BLaER1 (cell line): ENCODE results near the gene AKAP10.
"Not testable (repeated sequence)": the region's sequence is repeated elsewhere in the genome, so short reads cannot be mapped to it uniquely, and the experiment has no call there.

Source experiments
- H3K27ac ChIP-seq: shearing (Covaris generic); formaldehyde crosslinking; 2 replicates; pipeline ENCODE4 v1.8.1; 2022
- H3K27me3 ChIP-seq: shearing (Covaris generic); formaldehyde crosslinking; 2 replicates; pipeline ENCODE4 v1.8.1; 2022
- H3K36me3 ChIP-seq: shearing (Covaris generic); formaldehyde crosslinking; 2 replicates; pipeline ENCODE4 v1.8.1; 2022
- H3K4me1 ChIP-seq: shearing (Covaris generic); formaldehyde crosslinking; 2 replicates; pipeline ENCODE4 v1.8.1; 2022
- H3K4me2 ChIP-seq: shearing (Covaris generic); formaldehyde crosslinking; 2 replicates; pipeline ENCODE4 v1.8.1; 2022
- H3K4me3 ChIP-seq: shearing (Covaris generic); formaldehyde crosslinking; 2 replicates; pipeline ENCODE4 v1.8.1; 2022
- H3K9ac ChIP-seq: shearing (Covaris generic); formaldehyde crosslinking; 2 replicates; pipeline ENCODE4 v1.8.1; 2022
- H3K9me3 ChIP-seq: shearing (Covaris generic); formaldehyde crosslinking; 2 replicates; pipeline ENCODE4 v1.8.1; 2022
- H4K20me1 ChIP-seq: shearing (Covaris generic); formaldehyde crosslinking; 2 replicates; pipeline ENCODE4 v1.8.1; 2022
- Cebpa-rat ChIP-seq: shearing (Covaris generic); IDR thresholded peaks from 2 replicates; pipeline ENCODE4 v1.8.1; 2022

AKAP10 gene

DNA sequence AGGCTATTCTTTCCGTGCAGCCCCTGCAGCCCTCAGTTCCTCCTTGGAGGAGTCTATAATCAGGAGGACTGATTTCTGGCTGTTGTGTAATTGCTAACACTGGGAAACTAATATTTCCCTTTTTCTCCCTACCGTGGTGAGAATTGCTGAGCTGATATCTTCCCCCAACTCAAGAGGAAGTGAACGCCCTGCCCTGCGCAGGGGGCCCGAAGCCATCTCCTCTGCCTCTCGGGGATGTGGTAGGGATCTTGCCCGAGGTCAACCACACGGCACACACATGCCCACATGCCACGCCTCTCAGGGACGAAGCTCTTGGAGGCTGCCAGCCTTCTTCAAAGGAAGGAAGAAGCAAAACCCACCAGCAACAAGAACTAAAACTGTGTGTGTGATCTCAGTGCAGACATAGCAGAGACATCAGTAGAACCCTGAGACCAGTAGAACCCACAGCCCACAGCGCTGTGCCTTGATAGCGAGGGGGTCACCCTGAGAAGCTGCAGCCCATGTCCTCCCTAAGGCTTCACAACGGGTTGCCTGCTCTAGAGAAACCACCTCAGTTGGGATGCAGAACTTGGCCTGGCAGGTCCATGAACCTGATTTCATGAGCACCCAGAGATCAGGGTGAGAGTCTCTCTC, 101.0 kb downstream of the AKAP10 start:
- TF ChIP-seq Cebpa-rat: no peak
- Histone ChIP-seq H3K27ac (no peak overlapping the region), H3K4me3 (no peak overlapping the region), H3K4me1 (peaks cover 29% of the 10 kb centered on the region), H3K27me3 (no peaks in the 10 kb centered on the region), H3K9ac (no peak overlapping the region), H3K4me2 (peak overlapping the region; percentile 64), H3K36me3 (no peaks in the 10 kb centered on the region), H3K9me3 (no peaks in the 10 kb centered on the region), H4K20me1 (no peaks in the 10 kb centered on the region)

GRCh38 chr17:19874256-19874655, 103.4 kb downstream of the AKAP10 start:
- Histone ChIP-seq H3K4me1 (peaks cover 29% of the 10 kb centered on the region), H3K27ac (no peak overlapping the region), H3K9ac (no peak overlapping the region), H3K4me2 (peak overlapping the region; percentile 33), H4K20me1 (no peaks in the 10 kb centered on the region), H3K4me3 (no peak overlapping the region), H3K27me3 (no peaks in the 10 kb centered on the region), H3K36me3 (no peaks in the 10 kb centered on the region), H3K9me3 (no peaks in the 10 kb centered on the region)
- no peak for TF ChIP-seq Cebpa-rat

DNA sequence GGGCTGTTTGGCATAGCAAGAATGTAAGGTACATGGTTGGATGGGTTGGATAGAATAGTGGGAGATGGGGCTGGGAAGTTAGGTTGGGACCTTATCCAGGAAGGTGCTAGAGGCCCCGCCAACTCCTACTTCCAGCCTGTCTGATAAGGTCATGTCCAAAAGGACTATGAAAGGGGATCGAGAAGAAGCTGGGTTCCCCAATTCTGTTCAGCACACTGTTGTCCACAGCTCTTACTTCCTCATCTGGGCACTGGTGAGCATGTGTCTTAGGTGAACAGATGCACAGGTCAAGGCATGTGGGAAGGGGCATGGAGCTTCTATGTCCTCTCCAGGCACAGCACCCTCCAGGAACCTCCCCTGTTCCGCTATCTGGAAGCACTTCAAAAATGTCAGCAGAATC, 104.3 kb downstream of the AKAP10 start:
- Histone ChIP-seq H3K4me3 (no peak overlapping the region), H3K9me3 (no peaks in the 10 kb centered on the region), H3K4me2 (no peak overlapping the region), H3K36me3 (no peaks in the 10 kb centered on the region), H3K27ac (no peak overlapping the region), H3K9ac (no peak overlapping the region), H3K4me1 (peaks cover 29% of the 10 kb centered on the region), H3K27me3 (peaks cover 2% of the 10 kb centered on the region; the same call in 1 of the 2 replicates), H4K20me1 (no peaks in the 10 kb centered on the region)
- TF ChIP-seq Cebpa-rat: no peak

- H3K4me3 ChIP-seq: peak overlapping the region; percentile 79
- peaks cover 16% of the 10 kb centered on the region for H3K4me1 ChIP-seq
- H3K36me3 ChIP-seq: no peaks in the 10 kb centered on the region
- peaks cover 14% of the 10 kb centered on the region for H3K27me3 ChIP-seq
- H3K9ac ChIP-seq: peak overlapping the region; percentile 83; the same call in 1 of the 2 replicates
- H3K9me3 ChIP-seq: no peaks in the 10 kb centered on the region
- H3K4me2 ChIP-seq: peak overlapping the region; percentile 89
- H4K20me1 ChIP-seq: no peaks in the 10 kb centered on the region
- H3K27ac ChIP-seq: peak overlapping the region; percentile 88
- no peak for TF ChIP-seq Cebpa-rat
Measured at GRCh38 chr17:19868079-19868395, 109.6 kb downstream of the AKAP10 start.

GRCh38 chr17:19867329-19868078, 110.1 kb downstream of the AKAP10 start, which contains the start of gene ULK2:
Gene ULK2, minus strand, starts transcription at chr17:19867936. Its CDS starts 519 bp downstream, at chr17:19867417.
- Histone ChIP-seq H4K20me1 (no peaks in the 10 kb centered on the region), H3K27ac (peak within 1 kb of the TSS; percentile 88), H3K4me1 (peaks cover 16% of the 10 kb centered on the region), H3K9me3 (no peaks in the 10 kb centered on the region), H3K27me3 (peaks cover 14% of the 10 kb centered on the region), H3K4me3 (peak within 1 kb of the TSS; percentile 79), H3K36me3 (no peaks in the 10 kb centered on the region), H3K9ac (peak within 1 kb of the TSS; percentile 83), H3K4me2 (peak within 1 kb of the TSS; percentile 89)
- no peak for TF ChIP-seq Cebpa-rat

DNA sequence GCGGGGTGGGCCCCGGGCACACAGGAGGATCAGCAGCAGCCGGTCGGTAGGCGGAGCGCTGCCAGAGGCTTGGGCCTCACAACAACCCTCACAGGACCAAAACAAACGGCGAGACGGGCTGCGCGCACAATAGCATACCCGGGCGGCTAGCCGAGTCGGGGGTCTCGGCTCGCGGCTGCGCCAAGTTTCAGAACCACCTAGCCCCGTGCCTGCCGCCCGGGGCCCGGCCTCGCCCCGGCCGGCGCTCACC, 110.6 kb downstream of the AKAP10 start:
- Histone ChIP-seq H3K4me1 (peaks cover 16% of the 10 kb centered on the region), H3K27me3 (peaks cover 14% of the 10 kb centered on the region), H4K20me1 (no peaks in the 10 kb centered on the region), H3K9ac (peak overlapping the region; percentile 83), H3K27ac (peak overlapping the region; percentile 88), H3K4me3 (peak overlapping the region; percentile 79), H3K36me3 (no peaks in the 10 kb centered on the region), H3K9me3 (no peaks in the 10 kb centered on the region), H3K4me2 (peak overlapping the region; percentile 89)
- TF ChIP-seq Cebpa-rat: no peak

DNA sequence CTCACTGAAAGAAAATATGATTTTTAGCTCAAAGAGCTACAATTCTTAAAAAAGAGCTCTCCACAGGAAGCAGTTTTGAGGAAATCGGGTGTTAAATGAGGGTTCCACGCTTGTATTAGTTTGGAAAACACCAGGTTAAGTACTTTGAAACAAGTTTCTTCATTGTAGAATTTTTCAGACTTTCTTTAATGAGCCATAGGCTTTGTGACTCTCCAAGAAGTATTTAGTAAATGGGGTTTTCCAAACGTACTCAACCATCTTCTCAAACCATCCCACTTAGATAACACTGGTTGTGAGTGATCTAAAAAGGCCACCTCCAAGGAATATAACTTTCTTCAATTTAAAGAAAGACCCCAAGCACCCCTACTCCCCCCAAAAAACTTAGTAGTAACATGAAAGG, 112.6 kb downstream of the AKAP10 start:
- H3K27me3 ChIP-seq: peaks cover 14% of the 10 kb centered on the region
- no peaks in the 10 kb centered on the region for H3K9me3 ChIP-seq
- H3K27ac ChIP-seq: no peak overlapping the region
- H4K20me1 ChIP-seq: no peaks in the 10 kb centered on the region
- H3K36me3 ChIP-seq: no peaks in the 10 kb centered on the region
- peak overlapping the region; percentile 6; the same call in 1 of the 2 replicates for H3K4me2 ChIP-seq
- peaks cover 16% of the 10 kb centered on the region for H3K4me1 ChIP-seq
- TF ChIP-seq Cebpa-rat: no peak
- H3K4me3 ChIP-seq: no peak overlapping the region
- no peak overlapping the region for H3K9ac ChIP-seq

- not testable (repeated sequence) for H3K9ac ChIP-seq, H3K9me3 ChIP-seq, H3K4me2 ChIP-seq, H3K4me3 ChIP-seq, H3K4me1 ChIP-seq, H3K27me3 ChIP-seq, H4K20me1 ChIP-seq, H3K27ac ChIP-seq, H3K36me3 ChIP-seq
Measured at GRCh38 chr17:19860647-19861177, 116.9 kb downstream of the AKAP10 start.

DNA sequence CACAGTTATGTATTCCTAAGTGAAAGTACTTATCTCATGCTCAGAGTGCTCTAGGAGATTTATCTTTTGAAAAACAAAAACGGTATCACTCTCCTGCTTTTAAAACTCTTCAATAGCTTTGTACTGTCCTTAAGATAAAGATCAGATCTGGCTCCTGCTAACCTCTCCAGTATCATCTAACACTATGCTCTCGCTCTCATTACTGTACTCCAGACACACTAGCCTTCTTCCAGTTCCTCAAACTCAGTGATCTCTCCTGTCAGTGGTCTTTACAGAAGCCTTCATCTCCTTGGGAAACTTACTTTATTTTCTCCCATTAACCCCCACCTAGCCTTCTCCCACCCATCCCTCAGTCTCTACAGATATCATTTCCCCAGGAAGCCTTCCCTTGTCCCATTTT, 120.0 kb downstream of the AKAP10 start:
- no peaks in the 10 kb centered on the region for H4K20me1 ChIP-seq
- no peak overlapping the region for H3K27ac ChIP-seq
- H3K9ac ChIP-seq: no peak overlapping the region
- peaks cover 4% of the 10 kb centered on the region; the same call in 1 of the 2 replicates for H3K36me3 ChIP-seq
- no peak overlapping the region for H3K4me3 ChIP-seq
- TF ChIP-seq Cebpa-rat: no peak
- H3K9me3 ChIP-seq: no peaks in the 10 kb centered on the region; the same call in 1 of the 2 replicates
- H3K4me1 ChIP-seq: no peaks in the 10 kb centered on the region
- no peak overlapping the region for H3K4me2 ChIP-seq
- no peaks in the 10 kb centered on the region for H3K27me3 ChIP-seq
